Panc1 (cell line): Measurements from ENCODE around the gene PRKD1. TPM values are rescaled to one million over a fixed set of nuclear protein-coding genes. Genes with fewer than 3 reads are reported as not detected.

Source experiments
- ATAC-seq: fragments of 200-7000 bp; cut with Tn5 transposase; 2 replicates; pipeline ENCODE4 v1.9.1; 2020; ENCODE audit warnings: mild to moderate bottlenecking, moderate library complexity
- BruUV-seq: library from RNA; stranded (reverse); fragments of 400-500 nt; replicated peaks from 2 replicates; lab custom pipeline; 2021; lab: Mats Ljungman, UMichigan
- CTCF ChIA-PET: fragments of 300-600 bp; sonication (Branson Sonifier 250); formaldehyde crosslinking; loops from one replicate; lab custom pipeline; 2022; ENCODE audit warnings: antibody characterized with exemption; lab: Charles Lee
- POLR2A ChIA-PET: fragments of 300-600 bp; sonication (Branson Sonifier 250); formaldehyde crosslinking; loops from one replicate; lab custom pipeline; 2022; ENCODE audit warnings: antibody characterized with exemption; lab: Charles Lee
- DNase-seq: peaks from one replicate; pipeline ENCODE4 v3.0.0-alpha.2; 2010; ENCODE audit warnings: low read depth, low spot score
- H3K27ac ChIP-seq: 2 replicates; pipeline ENCODE4 v1.5.1; 2011; ENCODE audit warnings: mild to moderate bottlenecking, low read length, inconsistent platforms
- H3K27me3 ChIP-seq: fragments of 200-500 bp; sonication (Bioruptor generic); 2 replicates; pipeline ENCODE4 v1.6.0; 2014; ENCODE audit warnings: low read length, inconsistent platforms; ENCODE audit not compliant: control insufficient read depth, insufficient read depth
- H3K36me3 ChIP-seq: fragments of 200-500 bp; sonication (Bioruptor generic); 2 replicates; pipeline ENCODE4 v1.5.1; 2014; ENCODE audit warnings: inconsistent platforms, mild to moderate bottlenecking, low read length, moderate library complexity; ENCODE audit not compliant: control insufficient read depth, insufficient read depth
- H3K4me1 ChIP-seq: 2 replicates; pipeline ENCODE4 v1.5.1; 2011; ENCODE audit warnings: inconsistent platforms, mild to moderate bottlenecking, low read length, moderate library complexity; ENCODE audit not compliant: control insufficient read depth, insufficient read depth
- H3K4me3 ChIP-seq, 2 experiments: 2 replicates each; pipeline ENCODE4 v1.5.1; 2011 to 2012; ENCODE audit warnings: low read depth in 2 of 2, low read length in 2 of 2, mild to moderate bottlenecking in 2 of 2, inconsistent platforms in 1 of 2, moderate library complexity in 1 of 2
- H3K9me3 ChIP-seq: fragments of 200-500 bp; sonication (Bioruptor generic); 2 replicates; pipeline ENCODE4 v1.5.1; 2014; ENCODE audit warnings: low read depth, mild to moderate bottlenecking, inconsistent platforms, low read length, moderate library complexity; ENCODE audit not compliant: control insufficient read depth, insufficient read depth
- POLR2AphosphoS5 ChIP-seq: IDR thresholded peaks from 2 replicates; pipeline ENCODE4 v1.6.1; 2012; ENCODE audit warnings: mild to moderate bottlenecking, low read depth, low read length, moderate library complexity
- SIN3A ChIP-seq: IDR thresholded peaks from 2 replicates; pipeline ENCODE4 v1.6.1; 2012; ENCODE audit warnings: low read depth, mild to moderate bottlenecking, low read length, moderate library complexity, borderline replicate concordance; ENCODE audit not compliant: insufficient read depth
- TCF7L2 ChIP-seq: IDR thresholded peaks from 2 replicates; pipeline ENCODE4 v1.6.1; 2011; ENCODE audit warnings: mild to moderate bottlenecking, low read depth, low read length, inconsistent platforms
- in situ Hi-C: cut with HindIII; loops from 2 replicates; pipeline ENCODE4 v1.10.0; 2016; ENCODE audit warnings: low sequenced_read_pairs, low pct_unique_long_range_greater_than_20kb
- intact Hi-C: fragments of 100-400 bp; cut with micrococcal nuclease; formaldehyde crosslinking; loops from one replicate; pipeline ENCODE4 v1.10.0; 2022; ENCODE audit not compliant: unreplicated experiment
- total RNA-seq: library from RNA; stranded (reverse); gene quantifications from one replicate; pipeline ENCODE4 v1.2.1, GENCODE V29; 2021; ENCODE audit not compliant: unreplicated experiment
- TF ChIP-seq, protein P1 (sequence below), 2 experiments: IDR thresholded peaks; 2 replicates each; pipeline ENCODE4 v1.6.1; 2011 to 2012; ENCODE audit warnings: low read depth in 2 of 2, control low read depth in 1 of 2, low read length in 1 of 2, mild to moderate bottlenecking in 1 of 2, moderate library complexity in 1 of 2; ENCODE audit not compliant: insufficient read depth in 1 of 2
- TF ChIP-seq, protein P2 (sequence below): fragments of 450-650 bp; IDR thresholded peaks from 2 replicates; pipeline ENCODE4 v1.5.1; 2017; ENCODE audit warnings: mild to moderate bottlenecking

PRKD1 gene
- total RNA-seq, 1 experiment from 2014 or later: 8.2 TPM

- BruUV-seq: no TSS peak
- ChIA-PET CTCF (no interaction called here), POLR2A (no interaction called here)
- H3K27me3 ChIP-seq: no peaks in the 10 kb centered on the region
- intact Hi-C loops (no loop called here), in situ Hi-C loops (no loop called here)
- no peak overlapping the region for H3K4me3 ChIP-seq
- H3K27ac ChIP-seq: no peak overlapping the region
- no peaks in the 10 kb centered on the region for H3K9me3 ChIP-seq
- DNase-seq (no peak), ATAC-seq (no peak)
- no peaks in the 10 kb centered on the region for H3K36me3 ChIP-seq
- no peaks in the 10 kb centered on the region for H3K4me1 ChIP-seq
- TF ChIP-seq, protein P1, sequence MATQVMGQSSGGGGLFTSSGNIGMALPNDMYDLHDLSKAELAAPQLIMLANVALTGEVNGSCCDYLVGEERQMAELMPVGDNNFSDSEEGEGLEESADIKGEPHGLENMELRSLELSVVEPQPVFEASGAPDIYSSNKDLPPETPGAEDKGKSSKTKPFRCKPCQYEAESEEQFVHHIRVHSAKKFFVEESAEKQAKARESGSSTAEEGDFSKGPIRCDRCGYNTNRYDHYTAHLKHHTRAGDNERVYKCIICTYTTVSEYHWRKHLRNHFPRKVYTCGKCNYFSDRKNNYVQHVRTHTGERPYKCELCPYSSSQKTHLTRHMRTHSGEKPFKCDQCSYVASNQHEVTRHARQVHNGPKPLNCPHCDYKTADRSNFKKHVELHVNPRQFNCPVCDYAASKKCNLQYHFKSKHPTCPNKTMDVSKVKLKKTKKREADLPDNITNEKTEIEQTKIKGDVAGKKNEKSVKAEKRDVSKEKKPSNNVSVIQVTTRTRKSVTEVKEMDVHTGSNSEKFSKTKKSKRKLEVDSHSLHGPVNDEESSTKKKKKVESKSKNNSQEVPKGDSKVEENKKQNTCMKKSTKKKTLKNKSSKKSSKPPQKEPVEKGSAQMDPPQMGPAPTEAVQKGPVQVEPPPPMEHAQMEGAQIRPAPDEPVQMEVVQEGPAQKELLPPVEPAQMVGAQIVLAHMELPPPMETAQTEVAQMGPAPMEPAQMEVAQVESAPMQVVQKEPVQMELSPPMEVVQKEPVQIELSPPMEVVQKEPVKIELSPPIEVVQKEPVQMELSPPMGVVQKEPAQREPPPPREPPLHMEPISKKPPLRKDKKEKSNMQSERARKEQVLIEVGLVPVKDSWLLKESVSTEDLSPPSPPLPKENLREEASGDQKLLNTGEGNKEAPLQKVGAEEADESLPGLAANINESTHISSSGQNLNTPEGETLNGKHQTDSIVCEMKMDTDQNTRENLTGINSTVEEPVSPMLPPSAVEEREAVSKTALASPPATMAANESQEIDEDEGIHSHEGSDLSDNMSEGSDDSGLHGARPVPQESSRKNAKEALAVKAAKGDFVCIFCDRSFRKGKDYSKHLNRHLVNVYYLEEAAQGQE (IDR thresholded peaks at IDR 0.05; ENCODE audit: insufficient read depth in 1 of 2, low read depth in 2 of 2, low read length in 1 of 2): no peak
- no peak for TF ChIP-seq POLR2AphosphoS5
- TF ChIP-seq, protein P2, sequence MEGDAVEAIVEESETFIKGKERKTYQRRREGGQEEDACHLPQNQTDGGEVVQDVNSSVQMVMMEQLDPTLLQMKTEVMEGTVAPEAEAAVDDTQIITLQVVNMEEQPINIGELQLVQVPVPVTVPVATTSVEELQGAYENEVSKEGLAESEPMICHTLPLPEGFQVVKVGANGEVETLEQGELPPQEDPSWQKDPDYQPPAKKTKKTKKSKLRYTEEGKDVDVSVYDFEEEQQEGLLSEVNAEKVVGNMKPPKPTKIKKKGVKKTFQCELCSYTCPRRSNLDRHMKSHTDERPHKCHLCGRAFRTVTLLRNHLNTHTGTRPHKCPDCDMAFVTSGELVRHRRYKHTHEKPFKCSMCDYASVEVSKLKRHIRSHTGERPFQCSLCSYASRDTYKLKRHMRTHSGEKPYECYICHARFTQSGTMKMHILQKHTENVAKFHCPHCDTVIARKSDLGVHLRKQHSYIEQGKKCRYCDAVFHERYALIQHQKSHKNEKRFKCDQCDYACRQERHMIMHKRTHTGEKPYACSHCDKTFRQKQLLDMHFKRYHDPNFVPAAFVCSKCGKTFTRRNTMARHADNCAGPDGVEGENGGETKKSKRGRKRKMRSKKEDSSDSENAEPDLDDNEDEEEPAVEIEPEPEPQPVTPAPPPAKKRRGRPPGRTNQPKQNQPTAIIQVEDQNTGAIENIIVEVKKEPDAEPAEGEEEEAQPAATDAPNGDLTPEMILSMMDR: no peak
- no peak for TF ChIP-seq TCF7L2
- TF ChIP-seq SIN3A: no peak
These were observed 178.3 kb downstream of the PRKD1 start for GRCh38 chr14:29749327-29749726.

- in situ Hi-C loops (no loop called here), intact Hi-C loops (no loop called here)
- no peaks in the 10 kb centered on the region for H3K4me1 ChIP-seq
- ChIA-PET CTCF (no interaction called here), POLR2A (no interaction called here)
- H3K27ac ChIP-seq: no peak overlapping the region
- H3K27me3 ChIP-seq: no peaks in the 10 kb centered on the region
- H3K9me3 ChIP-seq: no peaks in the 10 kb centered on the region
- H3K36me3 ChIP-seq: no peaks in the 10 kb centered on the region
- DNase-seq (no peak), ATAC-seq (no peak)
- H3K4me3 ChIP-seq: no peak overlapping the region
- BruUV-seq: no TSS peak
- TF ChIP-seq, protein P1 (IDR thresholded peaks at IDR 0.05; ENCODE audit: insufficient read depth in 1 of 2, low read depth in 2 of 2, low read length in 1 of 2): no peak
- TF ChIP-seq SIN3A: no peak
- TF ChIP-seq, protein P2: no peak
- TF ChIP-seq POLR2AphosphoS5: no peak
- TF ChIP-seq TCF7L2: no peak
These were observed 181.8 kb downstream of the PRKD1 start for GRCh38 chr14:29745863-29746262.
